MM.1S (cell line): ENCODE results near the gene SLC2A1.

Experiments
- CTCF ChIP-seq: fragments of 300-600 bp; sonication (generic); IDR thresholded peaks from 2 replicates; pipeline ENCODE4 v1.5.1; 2016; ENCODE audit warnings: antibody characterized with exemption, low read length, mixed read lengths
- EZH2 ChIP-seq: fragments of 300-600 bp; sonication (generic); optimal IDR thresholded peaks from 2 replicates; pipeline ENCODE3; 2017; ENCODE audit warnings: low read depth, mild to moderate bottlenecking, antibody characterized with exemption, low read length, mixed read lengths
- EZH2phosphoT487 ChIP-seq: fragments of 300-600 bp; sonication (generic); IDR thresholded peaks from 2 replicates; pipeline ENCODE4 v1.6.1; 2018; ENCODE audit warnings: antibody characterized with exemption, low read length

- TF ChIP-seq CTCF, result no peak
- TF ChIP-seq EZH2, result no peak
- TF ChIP-seq EZH2phosphoT487, result no peak
Measured at GRCh38 chr1:42932442-42932941, 26.2 kb downstream of the SLC2A1 start.
